A204.1 (cell line): Measurements from ENCODE around the gene DHX16.

Experiments used
- FAIRE-seq: peaks from 2 replicates; lab custom pipeline; 2012; peaks lifted over from hg19 to GRCh38; lab: Jason Lieb, UNC

The DHX16 gene

DNA sequence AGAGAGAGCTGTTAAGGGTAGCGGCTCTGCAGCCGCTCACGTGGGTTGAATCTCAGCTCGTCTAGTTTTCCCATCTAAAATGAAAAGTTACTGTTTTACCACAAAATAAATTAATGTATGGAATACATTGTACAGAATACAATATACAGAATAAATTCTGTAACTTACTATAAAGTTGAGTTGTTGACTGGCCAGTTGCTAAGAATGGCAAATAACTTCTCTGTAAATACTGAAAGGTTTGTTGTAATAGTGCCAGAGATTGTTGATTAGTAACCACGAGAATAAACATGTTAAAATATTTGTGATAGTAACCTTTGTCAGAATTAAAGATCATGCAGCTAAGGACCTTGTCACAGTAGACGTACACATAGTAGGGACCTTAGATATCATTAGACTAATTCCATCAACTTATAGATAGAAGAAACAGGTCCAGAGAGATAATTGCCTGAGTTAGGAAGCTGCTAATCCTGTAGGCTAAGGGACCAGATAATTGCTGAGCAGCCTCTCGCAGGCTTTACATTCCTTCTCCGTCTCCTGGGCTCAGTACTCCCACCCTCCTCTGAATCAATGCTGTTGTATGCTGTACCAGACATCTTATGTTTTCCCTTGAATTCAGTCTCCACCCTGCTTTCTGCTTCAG, 18.5 kb upstream of the DHX16 start:
- no peak for FAIRE-seq

DNA sequence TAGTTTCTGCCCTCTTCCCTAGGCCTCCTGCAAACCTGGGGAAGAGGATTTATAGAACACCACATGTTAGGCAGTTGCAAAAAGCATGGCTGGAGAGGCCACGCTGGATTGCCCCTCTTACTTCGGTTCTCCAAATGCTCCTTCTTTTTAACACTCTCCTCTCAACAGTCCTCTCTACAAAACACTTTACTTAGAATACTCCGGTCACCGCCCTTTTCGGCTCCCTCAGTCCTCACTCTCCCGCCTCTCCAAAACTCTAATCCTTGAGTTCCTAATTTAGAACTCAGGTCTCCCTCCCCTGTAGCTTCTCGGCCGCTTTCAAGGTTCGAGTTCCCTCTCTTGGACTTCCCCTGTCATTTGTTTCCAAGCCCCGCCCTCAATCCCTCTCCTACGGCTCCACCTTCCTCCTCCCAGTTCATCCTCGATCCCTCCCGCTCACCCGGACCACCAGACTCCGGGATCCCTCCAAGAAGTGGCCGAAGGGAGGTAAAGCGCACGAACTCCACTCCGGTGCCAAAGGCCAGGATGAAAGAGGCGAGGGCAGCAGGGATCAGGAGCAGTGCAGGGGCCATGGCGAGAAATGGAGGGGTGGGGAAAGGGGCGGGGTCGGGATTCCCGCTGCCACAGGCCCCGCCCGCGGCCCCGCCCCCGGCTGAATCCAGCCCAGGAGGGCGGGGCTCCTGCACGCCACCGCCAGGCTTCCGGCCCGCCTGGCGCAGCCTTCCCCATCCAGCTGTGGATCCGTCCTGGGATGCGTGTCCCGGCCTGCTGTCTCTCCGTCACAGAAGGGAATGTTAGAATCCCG, 17.8 kb upstream of the DHX16 start, which contains the start of gene NRM:
TSS of gene NRM (minus strand) at position 582 of the 805 bp plus-strand sequence. CDS start at position 572, 10 bp downstream.
- FAIRE-seq = no peak

GRCh38 chr6:30689985-30690384, 17.2 kb upstream of the DHX16 start:
- FAIRE-seq = no peak

DNA sequence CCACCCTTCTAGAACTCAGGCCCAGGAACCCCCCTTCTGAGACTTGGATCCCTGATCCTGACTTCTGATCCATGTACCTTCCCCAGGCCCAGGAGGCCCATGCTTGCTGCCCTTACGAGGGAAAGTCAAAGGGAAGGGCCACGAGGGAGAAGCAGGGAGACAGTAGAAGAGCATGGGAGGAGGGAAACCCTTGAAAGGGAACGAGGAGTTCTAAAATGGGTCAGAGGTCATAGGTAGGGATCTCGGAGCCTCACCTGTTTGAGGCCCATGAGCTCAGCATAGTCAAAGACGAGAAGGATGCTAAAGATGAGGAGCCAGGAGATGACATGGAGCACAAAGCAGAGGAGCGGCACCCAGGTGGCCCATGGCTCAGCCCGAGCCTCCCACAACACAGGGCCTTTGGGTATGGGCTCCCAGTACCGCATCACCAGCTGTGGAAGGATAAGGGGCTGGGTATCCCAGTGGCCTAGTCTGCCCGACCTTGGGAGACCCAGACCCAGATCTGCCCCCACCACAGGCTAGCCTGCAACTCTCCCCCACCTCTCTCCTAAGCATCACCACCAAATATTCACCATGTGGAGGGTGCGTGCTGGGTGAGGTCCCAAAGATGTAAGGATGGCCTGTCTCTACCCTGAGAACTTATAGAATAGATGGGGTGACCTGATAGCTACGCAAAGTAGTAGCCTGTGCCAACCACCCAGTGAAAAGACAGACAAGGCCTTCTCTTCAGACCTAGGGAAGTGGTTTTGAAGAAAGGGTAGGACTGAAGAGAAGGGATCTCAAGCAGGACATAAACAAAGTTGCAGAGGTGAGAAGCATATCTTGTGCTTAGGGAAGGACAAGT, 16.4 kb upstream of the DHX16 start:
- FAIRE-seq = no peak

GRCh38 chr6:30688569-30688968, 15.8 kb upstream of the DHX16 start:
- FAIRE-seq = no peak

DNA sequence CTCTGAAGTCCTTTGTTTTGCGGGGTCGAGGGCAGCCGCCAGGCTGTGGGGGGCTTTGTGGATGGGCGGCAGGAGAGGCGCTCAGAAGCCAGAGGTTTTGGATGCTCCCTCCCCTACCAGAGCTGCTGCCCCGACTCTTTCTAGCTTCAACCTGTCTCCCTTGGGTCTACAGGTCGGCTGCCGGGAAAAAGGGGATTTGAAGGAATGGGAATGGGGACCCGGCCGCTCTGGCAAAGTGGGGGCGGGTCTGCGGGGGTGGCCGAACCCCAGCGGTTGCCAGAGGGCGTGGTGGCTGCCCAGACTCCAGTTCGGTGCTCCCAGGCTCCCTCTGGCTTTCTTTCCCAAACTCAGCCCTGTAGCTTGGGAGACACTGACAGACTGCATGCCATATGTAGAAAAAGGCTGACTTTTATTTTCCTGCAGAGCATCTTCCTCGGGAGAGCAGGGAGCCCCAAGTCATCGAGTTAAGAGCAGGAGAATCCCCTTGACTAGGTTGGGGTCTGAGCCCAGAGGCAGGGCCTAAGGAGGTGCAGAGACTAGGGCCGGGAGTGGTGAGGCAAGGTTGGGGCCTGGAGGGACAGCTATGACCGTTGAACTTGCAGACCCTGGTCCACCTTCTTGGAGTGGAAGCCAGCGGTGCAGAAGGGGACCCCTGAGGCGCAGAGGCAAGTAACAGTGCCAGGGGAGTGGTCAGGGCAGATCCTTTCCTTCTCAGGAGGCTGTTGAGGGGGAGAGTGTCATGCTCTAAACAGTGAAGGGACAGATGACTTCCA, 15.0 kb upstream of the DHX16 start:
- FAIRE-seq = no peak

- no peak for FAIRE-seq
Measured at GRCh38 chr6:30686908-30687658, 14.3 kb upstream of the DHX16 start.

- no peak for FAIRE-seq
Measured at GRCh38 chr6:30686009-30686907, 13.5 kb upstream of the DHX16 start, which contains the start of gene PPP1R18. Gene PPP1R18, minus strand, starts transcription at chr6:30686645. Its CDS starts 627 bp downstream, at chr6:30686018.

DNA sequence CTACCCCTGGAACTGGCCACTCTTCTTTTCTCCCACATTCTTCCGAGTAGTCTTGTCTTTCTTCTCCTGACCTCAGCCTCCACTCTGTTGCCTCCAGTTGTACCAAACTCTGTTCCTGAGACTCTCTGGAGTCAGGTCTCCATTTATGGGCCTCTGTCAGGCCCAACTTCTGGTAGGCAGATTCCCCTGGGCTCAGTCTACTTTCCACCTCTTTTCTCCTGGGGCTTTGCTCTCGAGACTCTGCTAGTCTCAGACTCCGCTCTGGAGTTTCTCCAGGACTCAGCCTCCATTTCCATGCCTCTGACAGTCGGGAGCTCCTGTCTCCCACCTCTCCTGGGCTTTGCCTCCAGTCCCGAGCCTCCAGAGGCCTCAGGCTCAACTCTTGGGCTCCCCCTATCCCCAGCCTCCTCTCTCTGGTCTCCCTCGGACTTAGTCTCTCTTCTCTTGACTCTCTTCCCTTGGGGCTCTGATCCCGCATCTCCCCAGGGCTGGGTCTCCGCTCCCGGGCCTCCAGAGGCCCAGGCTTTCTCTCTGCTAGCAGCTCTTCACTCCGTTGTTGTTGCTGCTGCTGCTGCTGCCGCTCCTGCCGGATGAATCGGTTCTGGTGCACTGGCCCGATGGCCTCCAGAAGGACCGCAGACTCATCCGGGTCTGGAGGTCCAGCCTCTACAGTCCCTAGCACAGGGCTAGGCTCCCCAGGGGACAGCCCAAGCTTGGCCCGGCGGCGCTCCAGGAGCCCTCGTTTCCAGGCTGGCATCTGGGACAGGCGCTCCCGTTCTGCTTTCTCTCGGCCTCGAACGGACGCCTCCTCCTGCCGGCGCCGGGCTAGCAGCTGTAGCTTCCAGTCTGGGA, 12.6 kb upstream of the DHX16 start:
- FAIRE-seq = no peak

DNA sequence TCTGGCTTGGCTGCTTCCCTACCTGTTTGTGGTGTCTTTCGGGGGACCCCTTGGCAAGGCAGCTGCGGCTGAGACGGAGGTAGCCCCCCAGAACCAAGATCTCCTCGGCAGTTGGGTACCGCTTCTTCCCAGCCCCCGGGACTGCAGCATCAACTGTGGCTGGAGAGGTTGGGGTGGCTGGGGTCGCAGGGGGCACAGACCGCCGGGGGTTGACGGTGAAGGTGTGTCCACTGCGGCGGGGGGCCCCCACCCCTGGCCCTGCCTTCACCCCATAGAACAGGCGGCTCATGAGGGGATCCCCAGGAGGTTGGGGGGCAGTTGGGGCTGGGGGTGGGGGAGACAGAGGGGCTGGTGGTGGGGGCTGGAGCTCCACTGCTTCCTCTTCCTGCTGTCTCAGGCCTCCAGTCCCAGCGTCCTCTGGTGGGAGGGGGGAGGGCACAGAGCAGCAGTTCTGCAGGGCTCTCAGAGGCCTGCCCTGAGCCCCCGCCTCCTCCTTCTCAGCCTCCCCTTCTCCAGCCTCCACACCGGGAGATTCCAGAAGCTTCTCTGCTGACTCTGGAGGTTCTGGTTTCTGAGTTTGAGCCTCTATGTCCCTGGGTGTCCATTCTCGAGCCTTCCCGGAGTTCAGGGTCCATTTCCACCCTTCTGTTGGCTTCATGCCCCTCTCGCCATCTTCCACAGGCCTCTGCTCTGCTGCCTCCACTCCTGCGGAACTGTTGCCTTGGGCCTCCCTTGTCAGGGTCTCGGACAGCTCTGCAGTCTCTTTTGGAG, 11.8 kb upstream of the DHX16 start:
- FAIRE-seq = no peak

DNA sequence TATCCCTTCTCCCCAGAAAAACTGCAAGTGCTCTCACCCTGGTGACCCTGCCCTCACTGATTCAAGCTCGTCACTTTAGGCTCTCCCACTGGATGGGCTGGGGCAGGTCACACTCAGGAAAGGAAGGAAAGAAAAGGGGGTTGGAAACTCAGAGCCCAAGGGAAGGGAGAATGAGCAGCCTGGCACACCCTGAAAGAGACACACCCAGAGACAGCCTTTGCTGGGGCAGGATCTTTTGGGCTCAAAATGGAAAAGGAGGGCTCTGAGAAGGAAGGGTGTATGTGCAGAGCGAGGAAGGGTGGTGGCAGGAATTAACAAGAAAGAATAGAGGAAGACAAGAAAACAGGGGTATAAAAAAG, 11.2 kb upstream of the DHX16 start:
- FAIRE-seq = no peak

DNA sequence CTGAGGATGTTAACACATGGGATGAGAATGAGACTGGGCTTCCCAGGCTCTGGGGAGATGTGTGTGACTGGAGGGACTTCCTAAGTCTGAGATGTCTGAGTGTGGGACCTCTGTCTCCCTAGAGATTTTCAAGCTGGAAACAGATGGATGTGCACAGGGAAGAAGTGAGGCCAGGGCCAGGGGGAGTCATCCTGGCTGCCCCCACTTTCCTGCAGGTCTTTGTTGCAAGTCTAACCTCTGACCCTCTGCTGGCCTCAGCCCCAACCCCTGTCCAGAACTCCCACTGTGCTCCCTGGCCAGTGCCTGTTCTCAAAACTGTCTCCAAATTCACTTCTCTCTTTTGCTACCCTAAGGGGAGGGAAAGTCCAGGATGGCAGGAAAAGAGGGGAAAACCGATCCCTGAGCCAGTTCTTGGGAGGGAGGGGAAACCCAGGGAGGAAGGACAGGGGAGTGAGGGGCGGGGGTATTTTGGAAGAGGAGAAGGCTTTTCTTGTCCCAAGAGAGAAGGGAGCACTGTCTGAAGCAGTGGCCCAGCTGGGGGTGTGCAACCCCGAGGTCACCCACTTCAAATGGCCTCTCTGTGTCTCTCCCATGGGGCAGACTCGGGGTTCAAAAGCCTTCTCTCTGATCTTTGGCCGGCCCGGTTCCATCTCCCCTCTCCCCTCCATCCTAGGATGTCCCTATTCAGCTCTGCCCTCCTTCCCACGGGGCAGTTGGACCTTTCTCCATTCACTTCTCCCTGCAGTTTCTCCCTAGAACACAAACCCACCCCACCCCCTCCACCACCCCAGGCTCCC, 10.6 kb upstream of the DHX16 start:
- no peak for FAIRE-seq

DNA sequence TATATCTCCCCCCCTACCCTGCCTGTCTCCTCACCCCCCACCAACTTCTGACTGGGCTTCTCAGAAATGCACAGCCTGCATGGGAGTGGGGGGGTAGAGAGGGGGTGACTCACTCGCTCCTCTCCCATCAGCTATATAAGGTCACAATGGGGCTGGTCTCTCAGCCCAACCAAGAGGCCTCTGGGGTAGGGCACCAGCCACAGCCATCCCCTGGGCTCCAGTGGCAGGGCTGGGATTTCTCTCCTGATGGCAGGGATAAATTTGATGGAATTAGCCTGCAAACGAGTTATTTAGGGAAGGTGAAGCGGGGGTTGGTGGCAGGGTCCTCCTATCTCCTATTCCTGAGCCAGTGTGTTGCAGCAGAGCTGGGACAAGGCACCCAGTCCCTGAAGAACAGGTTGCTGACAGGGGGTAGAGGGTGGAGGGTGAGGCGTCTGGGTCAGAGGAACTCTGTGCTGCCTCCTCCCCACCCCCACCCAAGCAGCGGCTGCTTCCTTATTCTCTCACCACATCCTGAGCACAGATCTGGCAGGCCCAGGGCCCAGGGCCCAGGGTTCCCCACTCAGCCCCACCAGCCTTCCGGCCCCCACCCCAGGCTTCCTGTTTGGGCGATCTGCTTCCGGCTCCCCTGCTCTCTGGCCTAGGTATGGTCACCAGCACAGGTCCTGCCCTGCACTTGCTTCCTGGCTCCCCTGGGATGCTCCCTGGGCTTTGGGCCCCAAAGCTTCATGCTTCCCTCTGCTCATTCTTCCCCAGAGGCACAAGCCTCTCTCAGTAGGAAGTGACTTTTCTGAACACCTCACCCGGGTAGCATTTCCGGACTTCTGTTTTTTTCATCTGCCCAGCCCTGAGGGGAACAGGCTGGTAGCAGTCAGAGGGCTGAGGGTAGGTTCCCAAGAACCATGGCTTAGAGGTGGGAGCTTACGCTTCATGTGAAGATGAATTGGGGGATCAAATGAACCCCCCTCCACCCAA, 9.6 kb upstream of the DHX16 start:
- FAIRE-seq = no peak

GRCh38 chr6:30681766-30682142, 8.9 kb upstream of the DHX16 start:
- FAIRE-seq = no peak

DNA sequence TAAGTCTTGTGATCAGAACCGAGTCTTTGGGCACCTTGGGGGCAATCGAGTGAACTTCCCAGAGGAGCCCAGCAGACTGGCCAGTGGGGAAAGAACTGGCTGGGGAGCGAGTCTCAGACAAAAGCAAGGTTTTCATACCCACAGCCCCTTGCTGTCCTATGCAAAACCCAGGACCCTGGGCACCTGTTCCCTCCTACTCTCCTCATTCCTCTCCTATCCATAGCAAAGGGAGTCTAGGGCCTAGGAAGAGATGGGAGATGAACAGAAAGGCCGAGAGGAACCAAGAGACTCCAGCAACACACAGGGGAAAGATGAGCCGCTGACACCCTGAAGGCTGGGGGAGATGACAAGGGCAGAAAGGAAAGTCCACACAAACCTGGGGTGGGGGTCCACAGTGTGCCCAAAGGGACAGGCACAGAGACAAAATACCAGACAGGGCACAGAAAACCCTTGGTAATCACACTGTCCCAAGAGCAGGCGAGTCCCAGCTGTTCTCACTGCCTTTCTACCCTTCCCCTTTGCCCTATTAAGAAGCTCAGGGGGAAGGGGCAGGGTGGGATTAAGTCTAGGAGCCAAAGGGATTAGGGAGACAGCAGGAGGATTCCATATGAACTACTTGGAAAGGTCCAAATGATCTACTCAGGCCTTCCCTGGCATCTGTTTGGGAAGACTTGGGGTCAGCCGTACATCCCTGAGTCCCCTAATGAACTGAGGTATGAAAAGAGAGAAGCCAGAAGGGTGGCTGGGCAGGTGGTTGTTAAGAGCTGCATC, 7.1 kb upstream of the DHX16 start:
- FAIRE-seq = no peak
